Neural cell (in vitro differentiated cells): ENCODE data around the gene CSF1. TPM values are rescaled to one million over a fixed set of nuclear protein-coding genes. Genes with fewer than 3 reads are reported as not detected.

Source experiments
- H2AFZ ChIP-seq: fragments of 200-600, 300-800 bp; sonication (generic), shearing (Covaris generic); 2 replicates; pipeline ENCODE4 v1.6.0; 2014; ENCODE audit warnings: low read depth, mild to moderate bottlenecking, antibody characterized with exemption, low read length, moderate library complexity
- H3F3A ChIP-seq: fragments of 200-600 bp; shearing (Covaris generic); 2 replicates; pipeline ENCODE4 v1.6.1; 2016; ENCODE audit warnings: mild to moderate bottlenecking, moderate library complexity, mixed read lengths, antibody characterized with exemption, low read length; ENCODE audit not compliant: insufficient read depth, poor library complexity, severe bottlenecking
- H3K27ac ChIP-seq: fragments of 200-600, 300-800 bp; sonication (generic), shearing (Covaris generic); 2 replicates; pipeline ENCODE4 v1.5.1; 2014; ENCODE audit warnings: mild to moderate bottlenecking, low read length, moderate library complexity
- H3K27me3 ChIP-seq: fragments of 300-800, 200-600 bp; sonication (generic), shearing (Covaris generic); 2 replicates; pipeline ENCODE4 v1.6.0; 2014; ENCODE audit warnings: mild to moderate bottlenecking, low read depth, low read length, moderate library complexity; ENCODE audit not compliant: insufficient read depth
- H3K36me3 ChIP-seq: fragments of 300-800, 200-600 bp; sonication (generic), shearing (Covaris generic); 2 replicates; pipeline ENCODE4 v1.5.1; 2014; ENCODE audit warnings: mild to moderate bottlenecking, antibody characterized with exemption, low read length, moderate library complexity; ENCODE audit not compliant: insufficient read depth
- H3K4me2 ChIP-seq: fragments of 300-800, 200-600 bp; sonication (generic), shearing (Covaris generic); 2 replicates; pipeline ENCODE4 v1.6.0; 2014; ENCODE audit warnings: mild to moderate bottlenecking, low read length
- H3K4me3 ChIP-seq: fragments of 300-800, 200-600 bp; sonication (generic), shearing (Covaris generic); 2 replicates; pipeline ENCODE4 v1.5.1; 2014; ENCODE audit warnings: mild to moderate bottlenecking, low read length, moderate library complexity
- H3K79me2 ChIP-seq: fragments of 200-600 bp; shearing (Covaris generic); replicated peaks from 2 replicates; pipeline ENCODE4 v1.6.0; 2014; ENCODE audit warnings: mild to moderate bottlenecking, low read length, moderate library complexity; ENCODE audit not compliant: insufficient read depth
- H3K9ac ChIP-seq: fragments of 300-800, 200-600 bp; sonication (generic), shearing (Covaris generic); 2 replicates; pipeline ENCODE4 v1.6.1; 2016; ENCODE audit warnings: mild to moderate bottlenecking, low read length, mixed read lengths
- H3K9me2 ChIP-seq: fragments of 200-600 bp; shearing (Covaris generic); 2 replicates; pipeline ENCODE4 v1.6.1; 2016; ENCODE audit warnings: mild to moderate bottlenecking, low read length, mixed read lengths; ENCODE audit not compliant: insufficient read depth
- H3K9me3 ChIP-seq: fragments of 200-600, 300-800 bp; sonication (generic), shearing (Covaris generic); 2 replicates; pipeline ENCODE4 v1.6.1; 2016; ENCODE audit warnings: mild to moderate bottlenecking, mixed run types, low read length, moderate library complexity, mixed read lengths
- H4K20me1 ChIP-seq: fragments of 200-600 bp; shearing (Covaris generic); 2 replicates; pipeline ENCODE4 v1.6.1; 2016; ENCODE audit warnings: mild to moderate bottlenecking, mixed run types; ENCODE audit not compliant: insufficient read depth
- EP300 ChIP-seq: fragments of 450-650 bp; conservative IDR thresholded peaks from 2 replicates; pipeline ENCODE4 v1.6.1; 2014; ENCODE audit warnings: antibody characterized with exemption, mild to moderate bottlenecking, moderate library complexity; ENCODE audit not compliant: poor library complexity, severe bottlenecking
- EZH2 ChIP-seq: fragments of 200-600, 300-800 bp; shearing (Covaris generic), sonication (generic); IDR thresholded peaks from 2 replicates; pipeline ENCODE4 v1.6.1; 2014; ENCODE audit warnings: antibody characterized with exemption, low read length, borderline replicate concordance, mild to moderate bottlenecking; ENCODE audit not compliant: insufficient read depth, poor library complexity, severe bottlenecking
- MXI1 ChIP-seq: fragments of 450-650 bp; conservative IDR thresholded peaks from 2 replicates; pipeline ENCODE4 v1.6.1; 2014; ENCODE audit warnings: antibody characterized with exemption, mild to moderate bottlenecking; ENCODE audit not compliant: poor library complexity, severe bottlenecking
- POLR2AphosphoS5 ChIP-seq: IDR thresholded peaks from 2 replicates; pipeline ENCODE4 v1.6.1; 2012
- RAD21 ChIP-seq: fragments of 450-650 bp; conservative IDR thresholded peaks from 2 replicates; pipeline ENCODE4 v1.6.1; 2014; ENCODE audit warnings: antibody characterized with exemption, mild to moderate bottlenecking, moderate library complexity
- SMC3 ChIP-seq: fragments of 450-650 bp; conservative IDR thresholded peaks from 2 replicates; pipeline ENCODE4 v1.6.1; 2014; ENCODE audit warnings: antibody characterized with exemption, mild to moderate bottlenecking, moderate library complexity; ENCODE audit not compliant: poor library complexity
- TAF1 ChIP-seq: IDR thresholded peaks from 2 replicates; pipeline ENCODE4 v1.6.1; 2012; ENCODE audit warnings: low read depth
- polyA plus RNA-seq: library from polyadenylated mRNA; depleted of rRNA; stranded (reverse); fragments of >200 nt; gene quantifications from 2 replicates; pipeline ENCODE4 v1.2.3, GENCODE V29; 2014
- TF ChIP-seq, protein P1 (sequence below): IDR thresholded peaks from 2 replicates; pipeline ENCODE4 v1.6.1; 2012; ENCODE audit warnings: borderline replicate concordance
- TF ChIP-seq, protein P2 (sequence below): fragments of 450-650 bp; IDR thresholded peaks from 2 replicates; pipeline ENCODE4 v1.5.1; 2014; ENCODE audit warnings: antibody characterized with exemption, mild to moderate bottlenecking, moderate library complexity; ENCODE audit not compliant: poor library complexity, severe bottlenecking

CSF1 gene
- polyA plus RNA-seq, 1 donor from 2014 or later, result 0.30 TPM

GRCh38 chr1:109942434-109942833 lies 31.8 kb downstream of the CSF1 start:
- no peak overlapping the region for H3K4me3 ChIP-seq
- no peaks in the 10 kb centered on the region for H3K79me2 ChIP-seq
- no peak overlapping the region for H3K4me2 ChIP-seq
- H3F3A ChIP-seq, result no peaks in the 10 kb centered on the region
- H3K27me3 ChIP-seq, result no peaks in the 10 kb centered on the region
- H3K9me2 ChIP-seq, result no peaks in the 10 kb centered on the region
- H4K20me1 ChIP-seq, result no peaks in the 10 kb centered on the region
- no peak overlapping the region for H3K27ac ChIP-seq
- H3K9me3 ChIP-seq, result peaks cover 4% of the 10 kb centered on the region
- H2AFZ ChIP-seq, result no peak overlapping the region
- no peaks in the 10 kb centered on the region for H3K36me3 ChIP-seq
- H3K9ac ChIP-seq, result no peak overlapping the region
- TF ChIP-seq SMC3 (no peak), MXI1 (no peak), EZH2 (no peak), EP300 (no peak), POLR2AphosphoS5 (no peak), RAD21 (no peak), TAF1 (no peak)
- TF ChIP-seq, protein P1, sequence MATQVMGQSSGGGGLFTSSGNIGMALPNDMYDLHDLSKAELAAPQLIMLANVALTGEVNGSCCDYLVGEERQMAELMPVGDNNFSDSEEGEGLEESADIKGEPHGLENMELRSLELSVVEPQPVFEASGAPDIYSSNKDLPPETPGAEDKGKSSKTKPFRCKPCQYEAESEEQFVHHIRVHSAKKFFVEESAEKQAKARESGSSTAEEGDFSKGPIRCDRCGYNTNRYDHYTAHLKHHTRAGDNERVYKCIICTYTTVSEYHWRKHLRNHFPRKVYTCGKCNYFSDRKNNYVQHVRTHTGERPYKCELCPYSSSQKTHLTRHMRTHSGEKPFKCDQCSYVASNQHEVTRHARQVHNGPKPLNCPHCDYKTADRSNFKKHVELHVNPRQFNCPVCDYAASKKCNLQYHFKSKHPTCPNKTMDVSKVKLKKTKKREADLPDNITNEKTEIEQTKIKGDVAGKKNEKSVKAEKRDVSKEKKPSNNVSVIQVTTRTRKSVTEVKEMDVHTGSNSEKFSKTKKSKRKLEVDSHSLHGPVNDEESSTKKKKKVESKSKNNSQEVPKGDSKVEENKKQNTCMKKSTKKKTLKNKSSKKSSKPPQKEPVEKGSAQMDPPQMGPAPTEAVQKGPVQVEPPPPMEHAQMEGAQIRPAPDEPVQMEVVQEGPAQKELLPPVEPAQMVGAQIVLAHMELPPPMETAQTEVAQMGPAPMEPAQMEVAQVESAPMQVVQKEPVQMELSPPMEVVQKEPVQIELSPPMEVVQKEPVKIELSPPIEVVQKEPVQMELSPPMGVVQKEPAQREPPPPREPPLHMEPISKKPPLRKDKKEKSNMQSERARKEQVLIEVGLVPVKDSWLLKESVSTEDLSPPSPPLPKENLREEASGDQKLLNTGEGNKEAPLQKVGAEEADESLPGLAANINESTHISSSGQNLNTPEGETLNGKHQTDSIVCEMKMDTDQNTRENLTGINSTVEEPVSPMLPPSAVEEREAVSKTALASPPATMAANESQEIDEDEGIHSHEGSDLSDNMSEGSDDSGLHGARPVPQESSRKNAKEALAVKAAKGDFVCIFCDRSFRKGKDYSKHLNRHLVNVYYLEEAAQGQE, result no peak
- TF ChIP-seq, protein P2, sequence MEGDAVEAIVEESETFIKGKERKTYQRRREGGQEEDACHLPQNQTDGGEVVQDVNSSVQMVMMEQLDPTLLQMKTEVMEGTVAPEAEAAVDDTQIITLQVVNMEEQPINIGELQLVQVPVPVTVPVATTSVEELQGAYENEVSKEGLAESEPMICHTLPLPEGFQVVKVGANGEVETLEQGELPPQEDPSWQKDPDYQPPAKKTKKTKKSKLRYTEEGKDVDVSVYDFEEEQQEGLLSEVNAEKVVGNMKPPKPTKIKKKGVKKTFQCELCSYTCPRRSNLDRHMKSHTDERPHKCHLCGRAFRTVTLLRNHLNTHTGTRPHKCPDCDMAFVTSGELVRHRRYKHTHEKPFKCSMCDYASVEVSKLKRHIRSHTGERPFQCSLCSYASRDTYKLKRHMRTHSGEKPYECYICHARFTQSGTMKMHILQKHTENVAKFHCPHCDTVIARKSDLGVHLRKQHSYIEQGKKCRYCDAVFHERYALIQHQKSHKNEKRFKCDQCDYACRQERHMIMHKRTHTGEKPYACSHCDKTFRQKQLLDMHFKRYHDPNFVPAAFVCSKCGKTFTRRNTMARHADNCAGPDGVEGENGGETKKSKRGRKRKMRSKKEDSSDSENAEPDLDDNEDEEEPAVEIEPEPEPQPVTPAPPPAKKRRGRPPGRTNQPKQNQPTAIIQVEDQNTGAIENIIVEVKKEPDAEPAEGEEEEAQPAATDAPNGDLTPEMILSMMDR, result no peak

DNA sequence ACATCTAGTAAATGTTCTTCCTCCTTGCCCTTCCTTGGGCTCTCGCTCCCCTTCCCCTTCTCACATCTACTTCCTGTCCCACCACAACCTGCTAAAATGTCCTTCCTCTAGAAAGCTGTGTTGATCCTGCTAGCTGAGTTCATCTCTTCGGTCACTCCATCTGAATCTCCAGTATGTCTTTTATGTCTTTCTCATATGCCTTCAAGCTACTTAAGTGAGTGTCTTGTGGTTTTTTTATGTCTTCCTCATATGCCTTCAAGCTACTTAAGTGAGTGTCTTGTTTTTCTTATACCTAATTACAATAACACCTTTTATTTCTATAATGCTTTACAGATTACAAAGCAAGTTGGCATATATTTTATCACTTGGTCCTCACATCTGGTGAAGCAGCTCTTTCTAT lies 33.9 kb downstream of the CSF1 start:
- Histone ChIP-seq H3K27ac (no peak overlapping the region), H3K79me2 (no peaks in the 10 kb centered on the region), H3K4me2 (no peak overlapping the region), H3F3A (no peaks in the 10 kb centered on the region), H3K9me3 (no peaks in the 10 kb centered on the region), H3K27me3 (no peaks in the 10 kb centered on the region), H4K20me1 (no peaks in the 10 kb centered on the region), H3K9ac (no peak overlapping the region), H3K36me3 (no peaks in the 10 kb centered on the region), H3K9me2 (no peaks in the 10 kb centered on the region), H3K4me3 (no peak overlapping the region), H2AFZ (no peak overlapping the region)
- TF ChIP-seq EP300 (no peak), POLR2AphosphoS5 (no peak), TAF1 (no peak), RAD21 (no peak), EZH2 (no peak), MXI1 (no peak)
- TF ChIP-seq, protein P1, result no peak
- TF ChIP-seq, protein P2, result no peak
